Retina (tissue), 1 donor: ENCODE data around the gene FREM2.
A peak's percentile ranks its signal among the peaks of the same experiment; 100 is the strongest.

ENCODE experiments used
- DNase-seq: peaks from one replicate; pipeline ENCODE4 v3.0.0-alpha.2; 2016

FREM2 gene

DNA sequence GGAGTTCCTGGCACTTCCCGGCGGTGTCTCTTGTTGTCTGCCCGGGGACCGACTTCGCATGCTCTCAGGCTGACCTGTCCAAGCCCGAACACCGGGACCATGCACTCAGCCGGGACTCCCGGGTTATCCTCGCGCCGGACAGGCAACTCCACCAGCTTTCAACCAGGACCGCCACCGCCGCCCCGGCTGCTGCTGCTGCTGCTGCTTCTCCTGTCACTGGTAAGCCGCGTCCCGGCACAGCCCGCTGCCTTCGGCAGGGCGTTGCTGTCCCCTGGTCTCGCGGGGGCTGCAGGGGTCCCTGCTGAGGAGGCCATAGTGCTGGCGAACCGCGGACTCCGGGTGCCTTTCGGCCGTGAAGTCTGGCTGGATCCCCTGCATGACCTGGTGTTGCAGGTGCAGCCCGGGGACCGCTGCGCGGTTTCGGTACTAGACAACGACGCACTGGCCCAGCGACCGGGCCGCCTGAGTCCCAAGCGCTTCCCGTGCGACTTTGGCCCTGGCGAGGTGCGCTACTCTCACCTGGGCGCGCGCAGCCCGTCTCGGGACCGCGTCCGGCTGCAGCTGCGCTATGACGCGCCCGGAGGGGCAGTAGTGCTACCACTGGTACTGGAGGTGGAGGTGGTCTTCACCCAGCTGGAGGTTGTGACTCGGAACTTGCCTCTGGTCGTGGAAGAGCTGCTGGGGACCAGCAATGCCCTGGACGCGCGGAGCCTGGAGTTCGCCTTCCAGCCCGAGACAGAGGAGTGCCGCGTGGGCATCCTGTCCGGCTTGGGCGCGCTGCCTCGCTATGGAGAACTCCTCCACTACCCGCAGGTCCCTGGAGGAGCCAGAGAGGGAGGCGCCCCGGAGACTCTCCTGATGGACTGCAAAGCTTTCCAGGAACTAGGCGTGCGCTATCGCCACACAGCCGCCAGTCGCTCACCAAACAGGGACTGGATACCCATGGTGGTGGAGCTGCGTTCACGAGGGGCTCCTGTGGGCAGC, 661 bp downstream of the FREM2 start:
- DNase-seq: peak; percentile 87

DNA sequence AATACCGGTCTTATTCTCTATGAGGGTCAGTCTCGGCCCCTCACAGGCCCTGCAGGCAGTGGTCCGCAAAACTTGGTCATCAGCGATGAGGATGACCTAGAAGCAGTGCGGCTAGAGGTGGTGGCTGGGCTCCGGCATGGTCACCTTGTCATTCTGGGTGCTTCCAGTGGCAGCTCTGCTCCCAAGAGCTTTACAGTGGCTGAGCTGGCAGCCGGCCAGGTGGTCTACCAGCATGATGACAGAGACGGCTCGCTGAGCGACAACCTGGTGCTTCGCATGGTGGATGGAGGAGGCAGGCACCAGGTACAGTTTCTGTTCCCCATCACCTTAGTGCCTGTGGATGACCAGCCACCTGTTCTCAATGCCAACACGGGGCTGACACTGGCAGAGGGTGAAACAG, 1.8 kb downstream of the FREM2 start:
- no peak for DNase-seq

DNA sequence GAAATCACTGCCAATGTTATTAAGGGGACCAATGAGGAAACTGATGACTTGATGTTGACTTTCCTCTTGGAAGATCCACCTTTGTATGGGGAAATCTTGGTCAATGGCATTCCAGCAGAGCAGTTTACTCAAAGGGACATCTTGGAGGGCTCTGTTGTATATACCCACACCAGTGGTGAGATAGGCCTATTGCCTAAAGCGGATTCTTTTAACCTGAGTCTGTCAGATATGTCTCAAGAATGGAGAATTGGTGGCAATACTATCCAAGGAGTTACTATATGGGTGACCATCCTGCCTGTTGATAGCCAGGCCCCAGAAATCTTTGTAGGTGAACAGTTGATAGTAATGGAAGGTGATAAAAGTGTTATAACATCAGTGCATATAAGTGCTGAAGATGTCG, 3.4 kb downstream of the FREM2 start:
- DNase-seq: no peak

DNA sequence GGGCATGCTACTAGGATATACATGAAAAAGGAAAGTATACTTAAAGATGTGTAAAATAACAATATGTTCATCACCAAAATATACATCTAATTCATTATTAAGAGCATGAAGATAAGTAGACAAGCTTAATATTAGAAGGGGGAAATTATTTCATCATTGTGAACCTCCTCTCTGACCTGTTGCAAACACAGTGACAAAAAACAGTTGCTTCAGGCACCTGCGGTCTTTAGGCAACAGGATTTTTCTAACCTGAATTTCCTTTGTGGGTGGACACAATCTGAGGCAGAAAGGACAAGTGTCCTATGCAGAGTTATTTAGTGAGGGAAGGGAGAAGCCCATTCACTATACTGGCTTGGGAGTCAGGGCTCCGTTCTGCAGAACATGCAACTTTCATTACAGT, 6.3 kb downstream of the FREM2 start:
- no peak for DNase-seq

DNA sequence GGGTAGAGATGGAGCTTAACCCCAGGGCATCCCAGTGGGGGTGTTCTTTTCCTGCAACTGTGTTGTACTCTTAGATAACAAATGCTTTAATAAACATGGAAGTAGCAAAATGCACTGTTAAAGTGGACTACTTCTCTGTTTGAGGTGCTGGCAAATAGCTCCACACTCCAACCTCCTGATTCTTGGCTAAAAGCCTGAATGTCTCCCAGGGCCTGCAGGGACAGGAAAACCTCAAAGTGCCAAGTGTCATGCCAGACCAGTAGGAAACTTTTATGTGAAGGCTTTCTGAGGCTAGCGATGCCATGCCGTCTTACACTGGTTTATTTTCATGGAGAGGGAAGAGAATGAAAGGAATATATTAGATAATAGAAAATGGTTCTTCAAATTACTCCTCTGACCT, 6.8 kb downstream of the FREM2 start:
- no peak for DNase-seq

DNA sequence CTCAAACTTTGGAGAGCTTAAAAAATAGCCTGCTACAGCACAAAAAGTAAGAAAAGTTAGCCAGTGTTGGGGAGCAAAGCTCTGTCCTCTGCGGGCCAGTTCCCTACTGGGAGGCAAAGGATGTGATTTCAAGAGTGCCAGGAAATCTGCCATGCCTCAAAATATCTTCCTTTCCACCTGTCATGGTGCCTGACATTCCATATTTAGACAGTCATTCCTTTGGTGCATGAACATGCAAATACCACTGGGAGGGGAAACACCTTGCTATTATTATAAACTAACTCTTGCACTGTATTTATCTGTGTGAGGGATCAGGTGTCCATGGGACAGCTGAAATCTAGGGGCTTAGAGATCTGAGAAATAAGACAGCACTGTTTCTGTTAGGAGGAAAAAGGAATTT, 10.3 kb downstream of the FREM2 start:
- DNase-seq: no peak

DNA sequence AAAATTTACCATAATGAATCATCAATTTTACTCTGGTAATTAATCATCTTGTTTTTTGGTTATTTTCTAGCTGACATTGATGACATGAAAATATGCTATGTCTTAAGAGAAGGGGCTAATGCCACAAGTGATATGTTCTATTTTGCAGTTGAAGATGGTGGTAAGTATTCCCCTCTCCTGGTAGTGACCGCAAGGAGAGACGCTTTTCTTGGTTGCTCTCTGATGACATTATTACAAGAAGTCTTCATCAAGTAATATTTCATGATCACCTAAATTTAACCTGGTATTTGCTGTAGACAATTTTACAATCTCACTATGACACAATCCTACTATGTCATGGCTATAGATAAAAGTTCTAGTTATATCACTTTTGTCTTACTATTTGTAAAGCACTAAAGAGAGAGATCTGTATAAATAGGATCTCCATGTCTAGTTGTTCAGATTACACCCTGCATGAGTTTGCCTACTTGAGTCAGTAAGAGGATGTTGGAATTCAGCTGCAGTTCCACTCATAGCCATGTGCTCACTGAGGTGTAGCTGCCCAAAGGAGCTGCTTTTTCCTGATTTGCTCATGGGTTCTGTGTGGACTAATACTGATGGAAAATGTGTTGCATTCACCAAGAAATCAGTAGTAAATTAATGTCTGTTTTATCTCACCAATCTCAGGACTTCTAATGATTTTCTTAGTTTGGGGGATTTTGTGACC, 10.9 kb downstream of the FREM2 start:
- no peak for DNase-seq

DNA sequence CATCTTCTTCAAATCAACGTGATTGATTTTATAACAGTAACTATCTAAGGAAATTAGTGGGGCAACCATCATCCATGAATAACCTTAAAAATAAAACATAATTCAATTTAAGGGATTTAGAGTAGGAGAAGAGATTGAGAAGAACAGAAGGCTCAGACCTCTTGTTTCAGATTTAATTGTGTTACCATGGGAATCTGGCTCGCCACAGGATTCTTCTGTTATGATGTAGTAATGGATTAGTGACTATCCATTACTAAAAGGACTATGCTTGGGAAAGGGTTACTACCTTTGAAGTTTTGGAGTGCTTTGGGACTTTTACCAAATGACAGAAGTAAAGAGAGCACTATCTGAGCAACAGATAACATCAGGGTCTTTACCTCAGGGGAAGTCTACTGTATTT, 13.2 kb downstream of the FREM2 start:
- no peak for DNase-seq

DNA sequence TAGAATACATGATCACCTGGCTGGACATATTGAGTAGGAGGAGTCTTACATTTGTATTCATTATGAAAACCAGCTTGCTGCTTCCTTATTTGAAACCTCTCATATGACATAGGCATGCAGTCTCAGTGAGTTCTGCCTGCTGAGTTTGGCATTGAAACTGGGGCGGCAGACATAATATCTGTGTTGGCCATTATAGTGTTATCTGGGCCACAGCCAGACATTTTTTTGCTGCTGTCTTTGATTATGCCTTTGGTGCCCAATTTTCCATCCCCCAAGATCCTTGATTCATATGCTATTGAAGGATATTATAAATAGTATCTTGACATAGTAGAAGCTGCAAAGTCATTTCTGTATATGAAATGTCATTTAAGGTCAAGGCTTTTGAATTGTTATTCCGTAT, 15.8 kb downstream of the FREM2 start:
- DNase-seq: no peak

DNA sequence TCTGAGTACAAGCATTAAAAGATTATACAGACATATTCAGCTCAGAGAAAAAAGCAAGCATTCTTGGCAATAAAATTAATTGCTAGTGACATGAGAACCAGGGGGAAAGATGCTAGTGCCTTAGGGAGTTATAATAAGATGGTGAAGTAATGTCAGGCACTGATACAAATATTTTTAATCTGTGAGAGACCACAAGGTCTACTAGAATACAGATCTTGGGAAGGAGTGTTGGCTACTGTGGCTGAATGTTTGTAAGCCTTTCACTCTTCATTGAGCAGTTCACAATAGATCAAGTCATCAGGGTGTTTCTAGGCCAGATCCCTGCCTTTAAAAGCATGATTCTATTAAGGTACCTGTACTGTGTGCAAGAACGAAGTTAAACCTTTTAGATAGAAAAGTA, 16.4 kb downstream of the FREM2 start:
- peak; percentile 36 for DNase-seq

DNA sequence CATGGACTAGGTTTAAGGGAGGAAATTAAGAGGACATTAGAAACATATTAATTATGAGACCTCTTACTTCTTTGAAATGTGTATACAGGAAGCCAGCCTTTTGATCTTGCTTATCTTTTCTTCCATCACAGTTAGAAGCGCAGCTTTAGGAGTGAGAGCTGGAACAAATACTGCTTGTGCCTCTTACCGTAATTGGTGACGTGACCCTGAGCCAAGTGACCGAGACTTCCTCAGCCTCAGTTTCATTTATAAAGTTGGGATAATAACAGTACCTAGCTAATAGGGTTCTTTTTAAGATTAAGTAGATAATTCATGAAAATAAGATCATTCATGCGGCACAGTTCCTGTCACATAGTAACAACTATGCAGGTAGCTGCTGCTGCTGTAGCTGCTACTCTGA, 18.5 kb downstream of the FREM2 start:
- no peak for DNase-seq

DNA sequence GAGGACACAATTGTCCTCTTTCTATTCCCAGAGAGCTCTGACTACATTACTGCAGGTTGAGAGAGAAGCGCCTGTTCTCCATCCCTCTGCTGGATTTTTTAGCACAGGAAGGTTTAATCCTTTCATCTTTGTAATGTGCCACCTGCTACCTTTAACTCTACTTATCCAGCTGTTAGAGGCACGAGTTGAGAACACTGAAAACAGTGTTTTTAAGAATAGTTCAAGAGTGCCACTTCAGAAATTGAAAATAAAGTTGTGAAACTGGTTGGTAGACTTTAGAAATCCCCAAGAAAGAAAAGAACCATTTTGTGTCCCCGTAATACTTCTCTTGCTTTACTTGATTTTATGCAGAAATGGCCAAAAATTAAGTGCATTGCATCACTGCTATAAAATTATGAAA, 20.6 kb downstream of the FREM2 start:
- DNase-seq: no peak

DNA sequence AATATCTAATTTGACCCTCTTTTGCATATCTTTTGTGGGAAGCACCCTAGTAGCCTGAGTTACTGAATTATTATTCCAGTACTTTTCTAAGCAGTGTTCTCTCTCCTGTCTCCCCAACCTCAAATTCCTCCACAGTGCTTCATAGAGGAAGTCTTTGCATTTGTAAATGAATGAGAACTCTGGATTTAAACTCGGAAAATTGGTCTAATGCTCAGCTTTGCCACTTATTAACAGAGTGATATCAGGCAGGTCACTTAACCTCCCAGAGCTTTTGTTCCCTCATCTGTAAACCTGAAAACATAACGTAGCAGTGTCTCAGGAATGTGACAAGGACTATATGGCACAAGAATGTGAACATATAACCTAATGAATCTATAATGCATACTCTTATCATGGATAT, 26.2 kb downstream of the FREM2 start:
- no peak for DNase-seq

DNA sequence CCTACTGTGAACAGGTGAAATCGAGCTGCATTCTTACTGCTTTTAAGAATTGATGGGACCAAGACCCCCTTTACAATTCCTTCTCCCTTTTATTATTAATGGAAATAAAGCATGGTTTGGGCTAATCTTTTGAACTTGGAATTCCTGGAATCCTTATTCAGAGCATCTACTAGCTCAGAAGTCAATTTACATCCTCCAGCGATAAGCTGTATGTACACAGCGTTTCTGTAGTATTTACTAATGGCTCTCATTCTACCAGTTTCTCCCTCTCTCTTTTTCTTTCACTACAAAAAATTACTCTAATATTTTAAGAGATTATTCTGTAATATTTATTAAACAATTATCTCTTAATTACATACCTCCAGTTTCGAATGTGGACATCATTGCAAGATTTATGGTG, 31.5 kb downstream of the FREM2 start:
- no peak for DNase-seq

DNA sequence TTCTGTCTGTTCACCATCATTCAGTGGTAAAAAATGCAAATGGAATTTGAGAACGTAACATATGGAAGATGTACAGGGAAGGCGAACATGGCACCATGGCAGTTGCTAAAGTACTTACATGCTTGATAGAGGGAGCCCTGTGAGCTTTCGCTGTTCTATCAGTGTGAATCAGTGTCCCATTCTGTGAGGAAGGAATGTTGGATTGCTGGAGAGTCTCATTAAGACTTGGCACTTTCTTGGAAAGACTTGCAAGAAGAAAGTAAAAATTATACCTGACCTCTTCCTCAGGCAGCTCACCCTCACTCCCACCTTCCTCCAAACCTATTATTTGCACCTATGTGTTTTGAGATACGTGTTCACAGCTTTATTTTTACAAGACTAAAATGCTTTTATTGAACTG, 43.5 kb downstream of the FREM2 start:
- DNase-seq: no peak

DNA sequence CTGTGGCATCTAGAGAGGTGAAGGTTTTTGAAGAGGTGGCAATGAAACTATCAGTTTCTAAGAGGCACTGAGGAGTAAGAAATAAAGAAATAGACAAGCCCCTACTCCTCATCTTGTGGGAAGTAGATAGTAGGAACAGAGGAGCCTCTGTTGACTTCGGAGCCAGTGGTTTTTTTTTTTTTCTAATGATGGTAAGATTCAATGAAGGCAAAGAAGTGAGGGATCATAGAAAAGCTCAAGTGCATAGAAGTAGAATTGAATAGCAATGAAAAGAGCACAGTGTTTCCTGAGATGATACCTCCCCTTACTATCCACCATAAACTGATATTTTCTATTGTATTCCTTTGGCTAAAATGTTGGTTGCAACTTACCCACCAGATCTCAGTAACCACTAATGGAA, 46.3 kb downstream of the FREM2 start:
- no peak for DNase-seq

DNA sequence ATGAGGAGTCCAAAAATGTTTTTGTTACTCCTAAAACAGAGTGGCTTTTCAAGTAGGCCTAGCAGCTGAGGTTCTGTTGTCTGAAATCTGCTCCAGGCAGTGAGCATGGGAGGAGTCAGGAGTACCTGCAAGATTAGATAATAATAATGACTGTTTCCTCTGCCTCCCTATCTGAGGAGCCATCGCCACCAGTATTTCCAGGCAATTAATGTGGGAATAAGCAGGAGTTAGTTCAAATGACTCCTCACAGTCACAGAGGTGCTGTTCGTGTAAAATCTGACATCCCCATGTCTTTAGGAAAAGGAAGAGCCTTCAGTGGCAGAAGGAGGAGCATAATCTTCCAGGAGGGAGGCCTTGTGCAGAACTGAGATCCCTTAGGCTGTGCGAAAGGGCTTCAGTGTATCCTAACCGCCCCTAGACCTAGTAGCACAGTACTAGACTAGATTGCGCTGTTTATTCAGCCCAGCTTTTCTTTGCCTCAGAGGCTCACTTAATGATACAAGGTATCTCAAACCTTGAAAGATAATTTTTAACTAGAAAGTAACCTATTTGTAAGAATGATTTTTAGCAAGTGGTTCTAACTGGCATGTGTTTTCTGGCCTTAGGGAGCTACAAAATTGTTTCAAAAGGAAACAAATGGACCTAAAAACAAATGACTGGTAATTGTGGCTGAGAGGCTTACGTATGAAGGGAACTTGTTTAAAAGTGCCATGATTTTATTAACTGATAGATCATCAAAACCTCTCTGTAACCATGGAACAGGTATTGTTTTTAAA, 49.0 kb downstream of the FREM2 start:
- no peak for DNase-seq

DNA sequence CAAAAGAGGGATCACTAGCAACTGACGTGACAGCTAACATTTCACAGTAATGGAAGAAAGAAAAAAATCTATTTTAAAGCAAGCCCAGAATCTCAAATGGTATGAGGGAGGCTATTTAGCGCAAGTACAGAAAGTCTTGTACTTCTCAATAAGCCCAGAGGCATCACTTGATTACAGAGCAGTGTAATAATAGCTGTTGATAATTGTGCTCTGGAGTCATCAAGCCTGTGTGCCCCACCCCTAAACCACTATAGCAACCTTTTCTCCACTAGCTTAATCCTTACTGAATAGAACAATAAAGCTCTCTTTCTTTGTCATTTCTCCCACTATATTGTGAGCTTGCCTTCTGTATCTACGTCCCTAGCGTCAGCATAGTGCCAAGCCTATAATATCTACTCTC, 56.6 kb downstream of the FREM2 start:
- DNase-seq: no peak

DNA sequence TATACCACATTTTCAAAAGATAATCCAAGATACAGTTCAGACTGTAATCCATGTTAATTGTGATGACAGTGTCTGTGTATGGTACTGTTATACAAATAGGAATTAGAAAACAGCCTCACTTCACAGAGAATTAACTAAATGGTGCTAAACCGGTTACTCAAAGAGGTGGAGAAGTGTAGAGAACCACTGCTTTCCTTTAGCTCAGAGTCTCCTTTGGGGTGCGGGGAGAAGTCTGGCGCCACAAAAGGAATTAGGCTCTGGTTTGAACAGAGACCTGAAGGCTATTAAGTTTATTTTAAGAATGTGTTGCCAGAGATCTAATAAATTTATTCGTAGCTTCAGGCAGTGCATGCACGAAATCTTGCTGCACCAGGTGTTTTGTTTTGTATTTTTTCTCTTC, 65.8 kb downstream of the FREM2 start:
- DNase-seq: no peak

DNA sequence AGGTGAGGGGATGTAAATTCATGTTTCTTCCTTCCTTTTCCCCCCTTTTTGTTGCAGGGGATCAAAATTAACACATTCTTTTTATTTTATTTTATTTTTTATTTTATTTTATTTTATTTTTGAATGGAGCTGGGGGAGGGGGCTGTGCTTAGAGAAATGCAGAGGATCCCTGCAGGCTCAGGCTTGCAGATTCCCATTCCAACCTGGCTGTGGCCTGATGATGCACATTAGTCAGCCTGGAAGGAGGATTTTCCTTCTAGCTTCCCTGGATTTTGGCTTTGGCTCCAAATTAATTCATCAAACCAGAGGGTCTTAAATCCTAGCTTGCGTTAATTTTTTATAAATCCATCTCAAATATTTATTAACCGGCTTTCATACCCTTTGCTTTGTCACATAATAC, 67.0 kb downstream of the FREM2 start:
- DNase-seq: no peak

DNA sequence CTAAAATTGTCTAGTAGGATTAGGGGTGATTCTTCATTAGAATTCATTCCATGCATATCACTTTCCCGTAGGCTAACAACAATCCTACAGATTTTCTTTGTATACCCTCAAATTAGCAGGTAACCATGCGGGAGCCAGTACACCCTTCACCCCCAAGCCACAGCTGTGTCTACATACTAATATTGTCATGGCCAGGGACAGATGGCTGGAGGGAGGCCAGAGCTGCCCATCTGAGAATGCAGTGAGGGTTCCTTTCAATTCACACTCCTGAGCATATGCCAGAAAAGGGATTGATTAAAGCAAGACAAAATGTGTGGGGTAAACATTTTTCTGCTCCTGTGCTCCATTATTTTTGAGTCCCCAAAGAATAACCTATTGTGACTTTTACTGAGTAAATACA, 68.9 kb downstream of the FREM2 start:
- no peak for DNase-seq

DNA sequence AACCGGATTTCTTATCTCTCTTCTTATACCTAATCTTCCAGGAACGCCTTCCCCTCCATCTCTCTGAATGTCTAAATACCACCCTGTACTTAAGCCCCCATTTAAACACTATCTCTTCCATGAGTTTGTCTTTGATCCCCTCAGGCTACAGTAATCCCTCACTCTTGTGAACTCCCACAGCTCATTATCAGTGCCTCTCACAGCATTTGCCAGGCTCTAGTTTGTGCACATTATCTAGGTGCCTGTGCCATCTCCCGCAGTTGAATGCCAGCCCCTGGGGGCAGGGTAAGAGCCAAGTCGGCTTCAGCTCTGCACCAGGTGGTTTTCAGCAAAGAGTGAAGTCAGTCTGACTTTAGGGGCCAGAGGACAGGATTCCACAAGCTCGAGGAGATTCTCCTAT, 71.4 kb downstream of the FREM2 start:
- DNase-seq: no peak

DNA sequence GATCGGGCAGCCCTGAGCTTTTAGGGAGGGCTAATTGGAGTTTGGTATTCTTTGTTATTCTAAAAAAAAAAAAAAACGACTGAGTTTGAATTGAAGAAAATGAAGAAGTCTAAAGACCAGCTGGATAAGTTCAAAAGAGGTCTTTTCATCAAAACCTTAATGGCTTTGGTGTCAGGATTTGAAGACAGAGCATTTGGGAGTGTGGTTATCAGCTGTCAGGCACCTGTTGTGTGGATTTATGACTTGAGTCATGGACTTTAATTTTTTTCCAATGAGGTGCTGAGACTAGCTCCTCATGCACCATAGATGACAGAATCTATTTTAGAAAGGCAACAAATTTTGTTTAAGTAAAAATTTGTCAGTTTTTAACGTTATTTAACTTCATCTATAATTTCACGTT, 72.5 kb downstream of the FREM2 start:
- DNase-seq: no peak
